NCI-H2029 treated with DMSO at 0.1 percent for 48 hours (cell line): ENCODE measurements around the gene PPP1R13B.

Source experiments
- DNase-seq: peaks from one replicate; lab custom pipeline; 2025; lab: John Stamatoyannopoulos, UW

Gene PPP1R13B

GRCh38 chr14:103731916-103732867 lies 115.2 kb downstream of the PPP1R13B start:
- no peak for DNase-seq

DNA sequence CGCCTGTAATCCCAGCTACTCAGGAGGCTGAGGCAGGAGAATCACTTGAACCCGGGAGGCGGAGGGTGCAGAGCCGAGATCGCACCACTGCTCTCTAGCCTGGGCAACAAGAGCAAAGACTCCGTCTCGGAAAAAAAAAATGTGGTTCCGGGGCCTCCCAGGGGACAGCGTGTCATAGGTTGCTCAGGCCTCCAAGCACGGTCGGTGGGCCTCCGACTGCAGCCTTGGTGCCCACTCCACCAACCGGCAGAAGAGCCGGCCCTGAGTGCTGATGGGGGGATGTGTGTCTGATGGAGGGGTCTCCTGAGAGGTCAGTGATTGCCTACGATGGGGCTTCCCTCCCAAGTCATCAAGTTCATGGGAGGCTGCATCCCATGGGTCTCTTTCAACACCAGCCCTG lies 115.9 kb downstream of the PPP1R13B start:
- DNase-seq = no peak

GRCh38 chr14:103730490-103731035 lies 116.8 kb downstream of the PPP1R13B start:
- DNase-seq = no peak

- DNase-seq = no peak
Observed at GRCh38 chr14:103729496-103730448, 117.6 kb downstream of the PPP1R13B start.

DNA sequence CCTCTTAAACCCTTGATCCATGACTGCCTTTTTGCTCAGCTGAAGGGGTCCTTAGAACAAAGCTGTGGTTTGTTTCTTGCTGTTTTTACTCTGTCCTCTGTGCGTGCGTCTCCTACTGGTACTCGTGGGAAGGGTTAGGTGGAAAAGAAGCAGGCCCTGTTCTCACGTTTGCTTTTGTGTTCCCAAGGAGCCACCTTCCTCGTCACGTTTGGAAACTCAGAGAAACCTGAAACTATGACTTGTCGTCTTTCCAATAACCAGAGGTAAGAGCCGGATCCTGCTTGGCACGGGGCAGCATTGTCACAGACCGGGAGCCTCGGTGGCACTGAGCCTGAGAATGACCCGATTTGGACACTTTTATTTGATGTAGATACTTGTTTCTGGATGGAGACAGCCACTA lies 118.7 kb downstream of the PPP1R13B start:
- DNase-seq = peak; percentile 2

DNA sequence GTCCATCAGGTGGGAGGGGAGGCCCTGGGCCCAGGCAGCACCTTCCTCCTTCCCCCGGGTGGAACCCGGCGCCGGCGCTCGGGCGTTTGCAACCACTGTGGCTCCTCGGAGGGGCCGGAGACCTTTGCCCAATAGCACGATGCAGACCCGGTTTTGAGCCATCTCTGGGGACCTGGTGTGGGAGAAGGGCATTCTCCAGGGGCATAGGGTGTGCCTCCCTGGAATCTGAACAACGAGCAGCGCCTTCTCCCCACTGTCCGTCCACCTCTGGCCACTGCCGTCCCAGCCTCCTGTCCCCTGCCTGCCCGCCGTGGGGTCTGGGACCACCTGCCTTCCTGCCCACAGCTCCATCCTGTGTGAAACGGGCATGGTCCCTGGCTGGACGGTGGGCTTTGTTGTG lies 119.2 kb downstream of the PPP1R13B start:
- no peak for DNase-seq

DNA sequence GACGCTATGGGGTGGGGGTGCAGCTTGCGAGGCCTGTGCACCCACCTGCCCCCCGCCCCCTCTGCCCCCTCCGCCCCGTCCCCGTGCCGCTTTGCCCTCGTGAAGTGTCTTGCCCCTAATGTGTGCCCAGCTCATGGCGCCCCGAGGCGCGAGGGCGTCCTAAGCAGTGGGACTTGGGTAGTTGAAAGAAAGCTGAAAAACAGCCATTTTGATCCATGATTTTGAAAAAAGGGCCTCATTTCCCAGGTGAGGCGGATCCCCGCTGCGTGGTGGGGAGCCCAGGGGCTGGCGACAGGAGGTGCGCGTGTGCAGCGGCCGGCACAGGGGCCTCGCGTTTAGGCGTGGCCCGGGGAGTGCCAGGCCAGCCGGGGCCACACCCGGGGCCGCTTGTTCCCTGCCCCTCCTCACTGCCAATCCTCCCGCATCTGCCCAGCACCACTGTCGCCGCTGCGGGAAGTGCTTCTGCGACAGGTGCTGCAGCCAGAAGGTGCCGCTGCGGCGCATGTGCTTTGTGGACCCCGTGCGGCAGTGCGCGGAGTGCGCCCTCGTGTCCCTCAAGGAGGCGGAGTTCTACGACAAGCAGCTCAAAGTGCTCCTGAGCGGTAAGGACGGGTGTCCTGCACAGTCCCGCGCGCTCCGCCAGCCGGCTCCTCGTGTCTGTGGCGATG lies 119.9 kb downstream of the PPP1R13B start:
- no peak for DNase-seq

DNA sequence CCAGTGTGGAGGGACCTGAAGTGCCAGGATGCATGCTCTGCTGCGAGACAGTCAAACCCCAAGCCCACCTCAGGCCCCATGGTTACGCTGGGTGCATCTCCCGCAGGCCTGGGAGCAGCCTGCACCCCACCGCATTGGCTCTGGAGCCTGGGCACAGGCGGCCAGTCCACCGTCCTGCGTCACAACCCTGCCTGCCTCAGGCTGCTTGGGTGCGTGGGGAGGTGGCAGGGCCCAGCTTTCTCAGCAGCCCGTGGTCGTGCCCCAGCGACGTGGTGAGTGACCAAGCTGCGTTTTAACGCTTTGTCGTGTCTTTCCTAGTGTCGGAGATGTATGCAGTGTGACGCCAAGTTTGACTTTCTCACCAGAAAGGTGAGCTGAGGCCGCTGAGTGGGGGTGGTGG lies 120.9 kb downstream of the PPP1R13B start:
- no peak for DNase-seq

GRCh38 chr14:103725739-103726395 lies 121.5 kb downstream of the PPP1R13B start:
- no peak for DNase-seq

GRCh38 chr14:103725001-103725682 lies 122.2 kb downstream of the PPP1R13B start:
- DNase-seq = no peak

DNA sequence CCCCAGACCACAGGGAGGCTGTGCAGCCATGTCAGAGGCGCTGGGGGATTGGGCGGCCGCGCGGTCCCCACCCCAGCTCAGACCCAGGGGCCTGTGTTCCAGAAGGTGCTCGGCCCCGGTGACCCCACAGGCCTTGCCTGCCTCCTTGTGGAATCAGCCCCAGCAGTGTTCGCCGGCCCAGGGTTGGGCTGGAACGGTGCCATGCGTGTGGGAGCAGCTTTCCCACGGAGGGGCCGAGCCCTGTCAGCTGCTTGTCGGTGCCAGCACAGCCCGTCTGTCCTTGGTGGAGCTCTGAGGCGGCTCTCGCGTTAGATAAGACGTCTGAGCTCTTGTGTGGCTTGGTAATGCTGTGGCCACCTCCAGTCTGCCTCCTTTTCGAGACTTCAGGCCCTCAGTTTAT lies 123.3 kb downstream of the PPP1R13B start:
- no peak for DNase-seq

DNA sequence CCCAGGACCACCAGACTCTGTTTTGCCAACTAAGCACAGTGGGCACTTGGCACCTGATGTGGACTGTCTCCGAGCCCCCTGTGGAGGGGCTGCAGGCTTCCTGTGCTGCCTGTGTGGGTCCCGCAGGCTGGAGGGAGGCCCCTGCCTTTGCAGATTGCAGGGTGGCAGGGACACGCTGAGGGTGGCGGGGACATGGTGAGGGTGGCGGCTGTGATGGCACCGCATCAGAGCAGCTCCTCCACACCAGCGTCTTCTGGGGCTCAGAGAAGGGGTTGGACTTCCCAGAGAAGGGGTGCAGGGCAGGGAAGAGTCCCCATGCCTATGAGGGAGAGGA lies 123.7 kb downstream of the PPP1R13B start:
- no peak for DNase-seq

- no peak for DNase-seq
Observed at GRCh38 chr14:103721334-103722120, 125.8 kb downstream of the PPP1R13B start.

DNA sequence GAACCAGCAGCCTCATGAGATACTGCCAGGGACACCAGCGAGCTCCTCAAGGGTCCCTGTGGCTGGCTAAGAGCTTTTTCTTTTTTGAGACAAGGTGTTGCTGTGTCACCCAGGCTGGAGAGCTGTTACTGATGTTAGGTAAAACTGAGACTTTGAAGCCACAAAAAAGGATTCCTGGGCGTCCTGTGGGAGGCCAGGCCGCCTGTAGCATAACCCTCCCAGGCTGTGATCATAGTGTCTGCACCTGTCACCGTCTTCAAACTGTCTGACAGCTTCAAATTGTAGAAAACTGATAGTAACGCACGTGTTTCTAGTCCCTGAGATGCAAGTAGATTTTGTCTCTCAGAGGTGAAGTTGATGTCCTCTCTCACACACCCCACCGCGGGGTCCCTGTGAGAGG lies 127.6 kb downstream of the PPP1R13B start:
- no peak for DNase-seq

DNA sequence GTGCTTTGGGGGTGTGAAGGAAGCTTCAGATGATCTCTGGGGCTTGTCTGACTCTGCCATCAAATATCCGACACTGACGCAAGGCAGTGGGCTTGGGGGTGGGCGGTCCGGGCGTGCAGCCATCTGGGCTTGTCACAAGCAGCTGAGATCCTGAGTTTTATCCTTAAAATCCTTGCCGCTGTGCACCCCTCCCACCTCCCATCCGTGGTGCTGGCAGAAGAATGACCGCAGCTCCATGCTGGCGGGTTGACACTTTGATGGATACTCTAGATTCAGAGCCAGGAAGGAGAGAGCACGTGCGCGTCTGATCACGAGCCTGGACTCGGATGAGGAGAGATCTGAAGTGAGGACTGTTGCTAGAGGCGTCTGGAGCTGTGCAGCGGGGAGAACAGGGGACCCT lies 128.8 kb downstream of the PPP1R13B start:
- no peak for DNase-seq

DNA sequence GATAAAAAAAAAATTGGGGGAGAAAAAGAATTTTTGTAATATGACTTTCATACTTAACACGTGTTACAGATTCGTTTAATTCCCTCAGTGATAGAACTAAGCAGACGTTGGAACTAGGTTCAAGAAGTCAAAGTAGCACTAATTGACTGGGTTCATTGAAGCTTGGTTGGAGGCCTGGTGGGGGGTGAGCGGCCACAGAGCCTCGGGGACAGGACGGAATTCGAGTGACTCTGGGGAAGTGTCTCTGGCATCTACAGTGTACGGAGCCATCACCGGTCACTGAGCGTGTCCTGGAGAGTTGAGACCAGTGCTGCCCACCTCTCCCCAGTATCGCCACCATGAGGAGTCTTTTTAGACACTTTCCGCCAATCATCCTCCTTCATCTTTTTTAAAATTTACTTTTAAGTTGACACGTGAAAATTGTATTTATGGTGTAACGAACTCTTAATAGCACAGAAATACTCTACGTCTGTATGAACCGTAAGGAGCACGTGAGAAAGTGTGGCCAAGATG lies 130.4 kb downstream of the PPP1R13B start:
- DNase-seq = no peak

GRCh38 chr14:103716091-103716801 lies 131.1 kb downstream of the PPP1R13B start:
- DNase-seq = no peak

GRCh38 chr14:103715052-103716000 lies 132.0 kb downstream of the PPP1R13B start, which contains the start of the genes XRCC3 and ZFYVE21:
Gene XRCC3, minus strand, starts transcription at chr14:103715451. Its CDS starts 4,364 bp downstream, at chr14:103711087.
Gene ZFYVE21, plus strand, starts transcription at chr14:103715810. Its CDS starts 32 bp downstream, at chr14:103715842.
- DNase-seq = peak; percentile 86
